Dendritic cell treated with granulocyte-macrophage colony-stimulating factor and Interleukin-4, amounts not matched to agents 40 ng/mL and 50 ng/mL, for 4 days (primary cell): ENCODE measurements around the gene HSPA1A.

ENCODE experiments used
- H3K27ac Mint-ChIP-seq: one replicate; pipeline ENCODE4 v1.8.0; 2022; ENCODE audit warnings: mild to moderate bottlenecking, mixed read lengths
- H3K27me3 Mint-ChIP-seq: one replicate; pipeline ENCODE4 v1.8.0; 2022; ENCODE audit warnings: mild to moderate bottlenecking, mixed read lengths
- H3K36me3 Mint-ChIP-seq: one replicate; pipeline ENCODE4 v1.8.0; 2022; ENCODE audit warnings: low read depth, mixed read lengths
- H3K4me1 Mint-ChIP-seq: one replicate; pipeline ENCODE4 v1.8.0; 2022; ENCODE audit warnings: low read depth, mixed read lengths
- H3K4me3 Mint-ChIP-seq: one replicate; pipeline ENCODE4 v1.8.0; 2022; ENCODE audit warnings: mild to moderate bottlenecking, moderate library complexity, mixed read lengths
- H3K9me3 Mint-ChIP-seq: one replicate; pipeline ENCODE4 v1.8.0; 2022; ENCODE audit warnings: mixed read lengths
- intact Hi-C: fragments of 100-400 bp; cut with micrococcal nuclease; formaldehyde crosslinking; loops from one replicate; pipeline ENCODE4 v1.15.0; 2022

HSPA1A gene

GRCh38 chr6:31815025-31815838 lies at the start of gene HSPA1A, which contains the start of gene HSPA1L:
HSPA1A (plus strand) TSS chr6:31815543; CDS start chr6:31815757, 214 bp downstream.
HSPA1L (minus strand) TSS chr6:31815283; CDS start chr6:31811972, 3,311 bp downstream.
- Mint-ChIP-seq H3K9me3 (no peaks in the 10 kb centered on the region), H3K4me1 (peaks cover 46% of the 10 kb centered on the region), H3K4me3 (peak within 1 kb of the TSS; percentile 96), H3K27me3 (no peaks in the 10 kb centered on the region), H3K36me3 (peaks cover 29% of the 10 kb centered on the region), H3K27ac (peak within 1 kb of the TSS; percentile 98)
- intact Hi-C loops = loop anchor here (2.0 kb wide), 1 partner anchor 20 kb away; the partner anchor contains the start of gene VARS1

GRCh38 chr6:31765559-31765909 lies 49.8 kb upstream of the HSPA1A start:
- peaks cover 42% of the 10 kb centered on the region for H3K4me1 Mint-ChIP-seq
- peak overlapping the region; percentile 33 for H3K27ac Mint-ChIP-seq
- H3K36me3 Mint-ChIP-seq = peaks cover 28% of the 10 kb centered on the region
- peaks cover 3% of the 10 kb centered on the region for H3K27me3 Mint-ChIP-seq
- H3K4me3 Mint-ChIP-seq = no peak overlapping the region
- no peaks in the 10 kb centered on the region for H3K9me3 Mint-ChIP-seq
- intact Hi-C loops = no loop called here

- H3K27ac Mint-ChIP-seq = peak overlapping the region; percentile 33
- intact Hi-C loops = no loop called here
- H3K4me1 Mint-ChIP-seq = peaks cover 42% of the 10 kb centered on the region
- no peak overlapping the region for H3K4me3 Mint-ChIP-seq
- peaks cover 3% of the 10 kb centered on the region for H3K27me3 Mint-ChIP-seq
- H3K36me3 Mint-ChIP-seq = peaks cover 21% of the 10 kb centered on the region
- H3K9me3 Mint-ChIP-seq = no peaks in the 10 kb centered on the region
Observed at GRCh38 chr6:31765910-31766794, 49.2 kb upstream of the HSPA1A start.

DNA sequence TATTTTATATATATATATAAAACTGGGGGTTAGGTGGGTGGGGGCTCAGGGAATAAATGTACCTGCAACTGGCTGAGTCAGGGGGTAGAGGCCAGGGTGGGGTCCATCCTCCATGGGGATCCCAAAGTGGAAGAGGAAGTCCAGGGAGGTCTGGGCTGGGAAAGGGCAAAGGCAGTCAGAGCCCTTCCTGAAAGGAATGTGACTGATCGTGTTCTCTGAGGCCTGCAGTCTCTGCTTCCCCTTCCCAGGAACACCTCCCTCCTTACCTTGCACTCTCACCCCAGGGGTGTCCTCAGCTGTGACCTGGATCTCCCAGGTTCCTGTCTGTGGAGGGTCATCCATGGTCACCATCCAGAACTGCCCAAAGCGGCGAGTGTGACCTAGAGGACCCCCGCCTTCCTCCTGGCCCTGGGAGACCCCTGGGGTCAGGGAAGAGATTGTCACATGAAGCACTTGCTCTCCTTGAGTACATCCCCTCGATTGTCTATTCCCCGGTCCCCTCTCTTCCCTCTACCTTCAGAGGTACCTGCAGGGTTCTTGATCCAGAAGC lies 48.2 kb upstream of the HSPA1A start:
- peak overlapping the region; percentile 33 for H3K27ac Mint-ChIP-seq
- peaks cover 42% of the 10 kb centered on the region for H3K4me1 Mint-ChIP-seq
- H3K27me3 Mint-ChIP-seq = peaks cover 3% of the 10 kb centered on the region
- H3K36me3 Mint-ChIP-seq = peaks cover 11% of the 10 kb centered on the region
- H3K4me3 Mint-ChIP-seq = no peak overlapping the region
- intact Hi-C loops = no loop called here
- no peaks in the 10 kb centered on the region for H3K9me3 Mint-ChIP-seq

DNA sequence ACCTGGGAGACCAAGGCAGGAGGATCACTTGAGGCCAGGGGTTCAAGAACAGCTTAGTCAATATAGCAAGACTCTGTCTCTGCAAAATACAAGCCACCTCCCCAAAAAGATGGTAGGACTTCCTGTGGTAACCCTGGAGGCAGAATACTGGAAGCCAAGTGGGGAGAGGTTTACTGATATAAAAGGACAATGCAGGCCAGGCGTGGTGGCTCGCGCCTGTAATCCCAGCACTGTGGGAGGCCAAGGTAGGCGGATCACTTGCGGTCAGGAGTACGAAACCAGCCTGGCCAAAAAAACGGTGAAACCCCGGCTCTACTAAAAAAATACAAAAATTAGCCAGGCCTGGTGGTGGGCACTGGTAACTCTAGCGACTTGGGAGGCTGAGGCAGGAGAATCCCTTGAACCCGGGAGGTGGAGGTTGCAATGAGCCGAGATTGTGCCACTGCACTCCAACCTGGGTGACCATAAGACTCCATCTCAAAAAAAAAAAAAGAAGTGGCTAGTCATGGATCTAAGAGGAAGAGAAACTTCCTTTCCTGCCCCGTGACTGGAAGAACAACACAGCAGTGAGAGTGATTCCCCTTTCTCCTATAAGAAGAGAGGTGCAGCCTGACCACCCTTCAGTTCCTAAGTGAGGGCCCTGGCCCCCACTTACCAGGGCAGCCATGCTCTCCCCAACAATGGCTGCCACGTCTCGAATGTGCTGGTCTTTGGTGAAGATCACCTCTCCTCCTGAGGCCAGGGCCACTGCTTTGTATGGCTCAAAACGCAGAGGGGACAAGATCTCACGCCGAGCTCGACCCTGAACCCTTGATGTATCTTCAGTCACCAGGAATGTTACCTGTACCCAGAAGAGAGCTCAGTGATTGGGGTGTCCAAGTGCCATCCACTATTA lies 46.7 kb upstream of the HSPA1A start:
- intact Hi-C loops = loop anchor here (2.0 kb wide), 3 partner anchors 30 to 88 kb away; partner anchors contain the start of genes DDAH2 and LY6G5C
- Mint-ChIP-seq H3K4me3 (peak overlapping the region; percentile 51), H3K4me1 (peaks cover 47% of the 10 kb centered on the region), H3K9me3 (no peaks in the 10 kb centered on the region), H3K27ac (peak overlapping the region; percentile 33), H3K27me3 (peaks cover 3% of the 10 kb centered on the region), H3K36me3 (peaks cover 2% of the 10 kb centered on the region)

- peaks cover 44% of the 10 kb centered on the region for H3K4me1 Mint-ChIP-seq
- peaks cover 3% of the 10 kb centered on the region for H3K27me3 Mint-ChIP-seq
- intact Hi-C loops = loop anchor here (2.0 kb wide), 3 partner anchors 31 to 89 kb away; partner anchors contain the start of genes DDAH2 and LY6G5C
- no peaks in the 10 kb centered on the region for H3K9me3 Mint-ChIP-seq
- no peak overlapping the region for H3K4me3 Mint-ChIP-seq
- H3K27ac Mint-ChIP-seq = peak overlapping the region; percentile 33
- no peaks in the 10 kb centered on the region for H3K36me3 Mint-ChIP-seq
Observed at GRCh38 chr6:31769684-31770371, 45.5 kb upstream of the HSPA1A start.

- Mint-ChIP-seq H3K4me3 (no peak overlapping the region), H3K4me1 (peaks cover 49% of the 10 kb centered on the region), H3K27me3 (peaks cover 2% of the 10 kb centered on the region), H3K27ac (no peak overlapping the region), H3K36me3 (no peaks in the 10 kb centered on the region), H3K9me3 (no peaks in the 10 kb centered on the region)
- intact Hi-C loops = no loop called here
Observed at GRCh38 chr6:31770860-31771259, 44.5 kb upstream of the HSPA1A start.

DNA sequence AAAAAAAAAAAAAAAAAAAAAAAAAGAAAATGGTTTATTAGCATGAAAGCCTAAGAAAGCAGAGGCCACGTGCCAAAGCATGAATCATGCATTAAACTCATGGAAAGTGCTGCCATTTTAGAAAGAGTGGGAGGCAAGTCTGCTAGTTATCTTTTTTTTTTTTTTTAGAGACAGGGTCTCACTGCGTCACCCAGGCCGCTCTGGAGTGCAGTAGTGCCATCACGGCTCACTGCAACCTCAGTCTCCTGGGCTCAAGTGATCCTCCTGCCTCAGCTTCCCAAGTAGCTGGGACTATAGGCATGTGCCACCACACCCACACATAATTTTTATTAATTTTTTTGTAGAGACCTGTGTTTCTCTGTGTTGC lies 43.4 kb upstream of the HSPA1A start:
- no peaks in the 10 kb centered on the region for H3K9me3 Mint-ChIP-seq
- H3K4me1 Mint-ChIP-seq = peaks cover 60% of the 10 kb centered on the region
- peaks cover 4% of the 10 kb centered on the region for H3K27me3 Mint-ChIP-seq
- no peak overlapping the region for H3K4me3 Mint-ChIP-seq
- no peak overlapping the region for H3K27ac Mint-ChIP-seq
- intact Hi-C loops = loop anchor here (1.0 kb wide), 1 partner anchor 58 kb away; no protein-coding TSS in a partner anchor
- no peaks in the 10 kb centered on the region for H3K36me3 Mint-ChIP-seq

- Mint-ChIP-seq H3K27ac (peak overlapping the region; percentile 29), H3K9me3 (no peaks in the 10 kb centered on the region), H3K4me1 (peaks cover 45% of the 10 kb centered on the region), H3K36me3 (peaks cover 23% of the 10 kb centered on the region), H3K4me3 (no peak overlapping the region), H3K27me3 (peaks cover 4% of the 10 kb centered on the region)
- intact Hi-C loops = no loop called here
Observed at GRCh38 chr6:31775184-31775583, 40.2 kb upstream of the HSPA1A start.

DNA sequence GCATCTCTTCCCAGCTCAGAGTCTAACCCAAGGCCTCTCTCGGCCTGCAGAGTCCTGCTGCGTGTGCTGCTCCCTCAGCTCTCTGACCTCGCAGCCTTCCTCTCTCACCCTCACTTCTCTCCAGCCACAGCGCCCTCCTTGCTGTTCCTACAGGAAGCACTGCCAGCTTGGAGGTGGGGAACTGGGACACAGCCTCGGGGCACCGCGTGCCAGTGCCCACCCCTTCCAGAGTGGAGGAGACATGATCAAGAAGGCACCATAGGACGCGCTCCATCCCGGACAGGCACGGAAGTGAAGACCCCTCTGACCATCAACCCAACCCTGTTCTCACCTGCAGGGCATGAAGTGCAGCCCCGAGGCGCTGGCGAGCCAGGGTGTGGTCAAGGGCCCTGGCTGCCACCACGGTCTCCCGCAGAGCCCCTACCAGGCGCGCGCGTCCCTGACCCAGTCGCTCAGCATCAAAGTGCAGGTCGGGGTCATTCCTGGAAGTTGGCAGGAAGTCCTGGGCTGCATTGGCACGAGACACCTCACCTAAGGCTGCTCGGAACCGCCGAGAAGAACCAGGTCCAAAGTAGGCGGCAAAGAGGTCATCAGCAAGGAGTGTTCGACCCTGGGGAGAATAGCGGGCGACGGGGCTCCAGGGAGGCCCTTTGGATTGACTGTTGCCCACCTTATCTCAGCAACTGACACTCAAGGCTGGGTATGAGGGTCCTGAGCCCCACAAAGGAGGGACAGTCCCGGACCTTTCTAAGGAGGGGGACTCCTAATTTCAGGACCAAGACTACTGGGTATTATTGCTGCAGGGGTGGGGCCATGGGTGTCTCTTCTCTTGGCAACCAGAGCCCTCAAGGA lies 39.5 kb upstream of the HSPA1A start:
- Mint-ChIP-seq H3K4me3 (peak overlapping the region; percentile 0), H3K9me3 (no peaks in the 10 kb centered on the region), H3K27me3 (peaks cover 4% of the 10 kb centered on the region), H3K36me3 (peaks cover 30% of the 10 kb centered on the region), H3K4me1 (peaks cover 45% of the 10 kb centered on the region), H3K27ac (peak overlapping the region; percentile 50)
- intact Hi-C loops = no loop called here

DNA sequence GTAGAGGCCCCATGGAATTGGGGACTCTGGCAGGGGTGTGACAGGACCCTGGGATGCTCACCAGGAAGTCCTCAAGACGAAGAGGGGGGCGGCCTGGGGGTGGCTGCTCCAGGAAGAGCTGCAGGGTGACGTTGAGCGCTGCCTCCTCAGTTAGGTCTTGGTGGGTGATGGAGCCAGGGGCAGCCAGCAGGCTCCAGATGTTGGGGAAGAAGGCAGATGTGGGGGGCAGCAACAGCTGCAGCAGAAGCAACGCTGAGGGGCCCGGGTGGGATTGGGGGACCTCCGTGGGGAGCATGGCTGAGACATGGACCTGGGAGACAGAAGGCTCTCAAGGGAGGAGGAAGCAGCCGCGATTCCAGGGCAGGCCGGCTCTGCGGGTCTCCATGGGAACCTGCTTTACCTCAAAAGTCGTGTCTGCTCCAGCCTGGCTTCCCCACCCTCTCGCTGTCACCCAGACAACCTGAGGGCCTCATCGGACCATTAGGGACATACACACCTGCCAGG lies 38.8 kb upstream of the HSPA1A start:
- Mint-ChIP-seq H3K4me1 (peaks cover 45% of the 10 kb centered on the region), H3K27ac (peak overlapping the region; percentile 50), H3K4me3 (peak overlapping the region; percentile 0), H3K36me3 (peaks cover 37% of the 10 kb centered on the region), H3K27me3 (peaks cover 4% of the 10 kb centered on the region), H3K9me3 (no peaks in the 10 kb centered on the region)
- intact Hi-C loops = no loop called here
